GM12878 (cell line): Measurements from ENCODE around the gene THBS3. TPM values are rescaled to one million over a fixed set of nuclear protein-coding genes. Genes with fewer than 3 reads are reported as not detected.

ENCODE experiments used
- BMI1 ChIP-seq: fragments of 450-650 bp; IDR thresholded peaks from 2 replicates; pipeline ENCODE4 v1.6.1; 2016; ENCODE audit warnings: mild to moderate bottlenecking, moderate library complexity, borderline replicate concordance
- CBX3 ChIP-seq: fragments of 200-600 bp; sonication (generic); IDR thresholded peaks from 2 replicates; pipeline ENCODE4 v1.6.1; 2016; ENCODE audit warnings: low read depth, borderline replicate concordance
- ETV6 ChIP-seq, 2 experiments: fragments of 450-650 bp in 1 of 2; IDR thresholded peaks in 1 of 2; conservative IDR thresholded peaks in 1 of 2; 2 replicates each; pipeline ENCODE4 v1.6.1; 2014; ENCODE audit warnings: antibody characterized with exemption in 1 of 2, borderline replicate concordance in 1 of 2, low read depth in 1 of 2, mild to moderate bottlenecking in 1 of 2, moderate library complexity in 1 of 2
- NFYA ChIP-seq: IDR thresholded peaks from 2 replicates; pipeline ENCODE4 v1.6.1; 2011; ENCODE audit warnings: low read depth, mild to moderate bottlenecking, low read length, improper control_type of control experiment, borderline replicate concordance
- POLR2AphosphoS5 ChIP-seq: IDR thresholded peaks from 2 replicates; pipeline ENCODE4 v1.6.1; 2011; ENCODE audit warnings: mild to moderate bottlenecking, low read length, inconsistent platforms
- RAD51 ChIP-seq: fragments of 450-650 bp; IDR thresholded peaks from 2 replicates; pipeline ENCODE4 v1.6.1; 2016; ENCODE audit warnings: moderate library complexity, mild to moderate bottlenecking, inconsistent platforms
- TAF1 ChIP-seq: IDR thresholded peaks from 2 replicates; pipeline ENCODE4 v1.6.1; 2011; ENCODE audit warnings: mild to moderate bottlenecking, low read depth, low read length, borderline replicate concordance
- polyA plus RNA-seq, 11 experiments: library from polyadenylated mRNA; depleted of rRNA in 4 of 11; unstranded in 6 of 11; stranded (reverse) in 5 of 11; fragments of >200 nt; fragmentation: Nextera tagmentation in 4 of 11; fragmentation: Illumina TruSeq in 1 of 11; extraction: Ambion mirVana in 4 of 11; extraction: Trizol in 1 of 11; gene quantifications; 1 replicate in 1 of 11; 2 replicates in 10 of 11; pipeline versions ENCODE4 v1.2.1 to v1.2.3, GENCODE V29; 2011 to 2016; ENCODE audit warnings: inconsistent platforms in 2 of 11, missing spikeins in 2 of 11, low read depth in 1 of 11
- total RNA-seq, 4 experiments: library from RNA; depleted of rRNA in 3 of 4; stranded (reverse); fragments of >200 nt in 3 of 4; fragmentation: Illumina TruSeq in 1 of 4; extraction: Trizol in 1 of 4; gene quantifications; 2 replicates each; pipeline versions ENCODE4 v1.2.1 to v1.2.3, GENCODE V29; 2013 to 2021
- TF ChIP-seq, protein P1 (sequence below): fragments of 450-650 bp; conservative IDR thresholded peaks from 2 replicates; pipeline ENCODE4 v1.6.1; 2017; ENCODE audit warnings: mild to moderate bottlenecking, moderate library complexity
- TF ChIP-seq, protein P2 (sequence below): fragments of 450-650 bp; IDR thresholded peaks from 2 replicates; pipeline ENCODE4 v1.6.1; 2017; ENCODE audit warnings: mild to moderate bottlenecking, moderate library complexity
- TF ChIP-seq, protein P3 (sequence below): IDR thresholded peaks from 2 replicates; pipeline ENCODE4 v1.6.1; 2012; ENCODE audit warnings: low read length, inconsistent platforms

The THBS3 gene
- total and polyA plus RNA-seq, 10 of the 15 experiments (the other 5 are each of a cell fraction or from before 2014, with no cell fraction given), result 0.66 to 3.6 (median 2.0) TPM

DNA sequence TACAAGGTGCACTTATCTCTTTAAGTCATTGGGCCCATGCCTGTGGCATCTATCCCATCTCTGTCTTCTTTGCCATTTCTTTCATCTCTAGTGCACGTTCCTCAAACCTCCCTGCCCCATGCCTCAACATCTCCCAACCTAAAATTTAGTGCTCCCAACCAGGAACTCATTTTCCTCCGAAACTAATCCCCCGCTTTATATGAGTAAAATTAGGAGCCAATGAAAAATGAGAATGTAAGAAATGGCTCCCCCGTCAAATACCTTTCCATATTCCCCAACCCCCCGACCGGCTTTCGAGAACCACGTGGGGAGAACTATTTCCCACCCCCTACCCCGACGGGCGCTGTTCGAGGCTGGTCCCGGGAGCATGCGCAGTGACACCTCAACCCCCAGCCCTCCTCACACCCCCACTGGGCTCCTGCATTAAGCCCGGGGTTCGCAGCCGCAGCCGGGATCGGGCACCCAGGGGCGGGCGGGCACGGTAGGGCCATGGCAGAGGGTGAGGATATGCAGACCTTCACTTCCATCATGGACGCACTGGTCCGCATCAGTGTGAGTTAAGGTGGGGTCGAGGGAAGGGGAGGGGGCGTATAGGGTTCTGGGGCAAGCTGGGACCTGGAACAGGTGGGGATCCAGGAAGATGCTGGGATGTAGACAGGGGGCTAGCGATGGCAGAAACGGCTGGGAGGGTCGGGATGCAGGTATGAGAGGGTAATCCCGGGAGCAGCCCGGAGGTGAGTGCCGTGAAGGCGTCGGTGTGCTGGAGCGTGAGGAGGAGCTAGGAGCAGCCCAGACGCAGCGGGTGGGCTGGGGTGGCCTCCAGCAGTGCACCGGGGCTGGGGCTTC lies 34.0 kb downstream of the THBS3 start, which contains the start of gene TRIM46 (continued):
- TF ChIP-seq, protein P1, sequence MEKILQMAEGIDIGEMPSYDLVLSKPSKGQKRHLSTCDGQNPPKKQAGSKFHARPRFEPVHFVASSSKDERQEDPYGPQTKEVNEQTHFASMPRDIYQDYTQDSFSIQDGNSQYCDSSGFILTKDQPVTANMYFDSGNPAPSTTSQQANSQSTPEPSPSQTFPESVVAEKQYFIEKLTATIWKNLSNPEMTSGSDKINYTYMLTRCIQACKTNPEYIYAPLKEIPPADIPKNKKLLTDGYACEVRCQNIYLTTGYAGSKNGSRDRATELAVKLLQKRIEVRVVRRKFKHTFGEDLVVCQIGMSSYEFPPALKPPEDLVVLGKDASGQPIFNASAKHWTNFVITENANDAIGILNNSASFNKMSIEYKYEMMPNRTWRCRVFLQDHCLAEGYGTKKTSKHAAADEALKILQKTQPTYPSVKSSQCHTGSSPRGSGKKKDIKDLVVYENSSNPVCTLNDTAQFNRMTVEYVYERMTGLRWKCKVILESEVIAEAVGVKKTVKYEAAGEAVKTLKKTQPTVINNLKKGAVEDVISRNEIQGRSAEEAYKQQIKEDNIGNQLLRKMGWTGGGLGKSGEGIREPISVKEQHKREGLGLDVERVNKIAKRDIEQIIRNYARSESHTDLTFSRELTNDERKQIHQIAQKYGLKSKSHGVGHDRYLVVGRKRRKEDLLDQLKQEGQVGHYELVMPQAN, result 0 out of 2 replicates have a peak, but pooled peaks have one; percentile 4
- TF ChIP-seq CBX3 (no peak), BMI1 (no peak), TAF1 (no peak), RAD51 (peak; percentile 48; the same call in 1 of the 2 replicates), ETV6 (conservative IDR thresholded peaks at IDR 0.05 in 1 of 2, IDR thresholded peaks at IDR 0.05 in 1 of 2; ENCODE audit: borderline replicate concordance in 1 of 2, low read depth in 1 of 2) (no peak), POLR2AphosphoS5 (no peak), NFYA (no peak)
- TF ChIP-seq, protein P2, sequence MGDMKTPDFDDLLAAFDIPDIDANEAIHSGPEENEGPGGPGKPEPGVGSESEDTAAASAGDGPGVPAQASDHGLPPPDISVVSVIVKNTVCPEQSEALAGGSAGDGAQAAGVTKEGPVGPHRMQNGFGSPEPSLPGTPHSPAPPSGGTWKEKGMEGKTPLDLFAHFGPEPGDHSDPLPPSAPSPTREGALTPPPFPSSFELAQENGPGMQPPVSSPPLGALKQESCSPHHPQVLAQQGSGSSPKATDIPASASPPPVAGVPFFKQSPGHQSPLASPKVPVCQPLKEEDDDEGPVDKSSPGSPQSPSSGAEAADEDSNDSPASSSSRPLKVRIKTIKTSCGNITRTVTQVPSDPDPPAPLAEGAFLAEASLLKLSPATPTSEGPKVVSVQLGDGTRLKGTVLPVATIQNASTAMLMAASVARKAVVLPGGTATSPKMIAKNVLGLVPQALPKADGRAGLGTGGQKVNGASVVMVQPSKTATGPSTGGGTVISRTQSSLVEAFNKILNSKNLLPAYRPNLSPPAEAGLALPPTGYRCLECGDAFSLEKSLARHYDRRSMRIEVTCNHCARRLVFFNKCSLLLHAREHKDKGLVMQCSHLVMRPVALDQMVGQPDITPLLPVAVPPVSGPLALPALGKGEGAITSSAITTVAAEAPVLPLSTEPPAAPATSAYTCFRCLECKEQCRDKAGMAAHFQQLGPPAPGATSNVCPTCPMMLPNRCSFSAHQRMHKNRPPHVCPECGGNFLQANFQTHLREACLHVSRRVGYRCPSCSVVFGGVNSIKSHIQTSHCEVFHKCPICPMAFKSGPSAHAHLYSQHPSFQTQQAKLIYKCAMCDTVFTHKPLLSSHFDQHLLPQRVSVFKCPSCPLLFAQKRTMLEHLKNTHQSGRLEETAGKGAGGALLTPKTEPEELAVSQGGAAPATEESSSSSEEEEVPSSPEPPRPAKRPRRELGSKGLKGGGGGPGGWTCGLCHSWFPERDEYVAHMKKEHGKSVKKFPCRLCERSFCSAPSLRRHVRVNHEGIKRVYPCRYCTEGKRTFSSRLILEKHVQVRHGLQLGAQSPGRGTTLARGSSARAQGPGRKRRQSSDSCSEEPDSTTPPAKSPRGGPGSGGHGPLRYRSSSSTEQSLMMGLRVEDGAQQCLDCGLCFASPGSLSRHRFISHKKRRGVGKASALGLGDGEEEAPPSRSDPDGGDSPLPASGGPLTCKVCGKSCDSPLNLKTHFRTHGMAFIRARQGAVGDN, result no peak
- TF ChIP-seq, protein P3, sequence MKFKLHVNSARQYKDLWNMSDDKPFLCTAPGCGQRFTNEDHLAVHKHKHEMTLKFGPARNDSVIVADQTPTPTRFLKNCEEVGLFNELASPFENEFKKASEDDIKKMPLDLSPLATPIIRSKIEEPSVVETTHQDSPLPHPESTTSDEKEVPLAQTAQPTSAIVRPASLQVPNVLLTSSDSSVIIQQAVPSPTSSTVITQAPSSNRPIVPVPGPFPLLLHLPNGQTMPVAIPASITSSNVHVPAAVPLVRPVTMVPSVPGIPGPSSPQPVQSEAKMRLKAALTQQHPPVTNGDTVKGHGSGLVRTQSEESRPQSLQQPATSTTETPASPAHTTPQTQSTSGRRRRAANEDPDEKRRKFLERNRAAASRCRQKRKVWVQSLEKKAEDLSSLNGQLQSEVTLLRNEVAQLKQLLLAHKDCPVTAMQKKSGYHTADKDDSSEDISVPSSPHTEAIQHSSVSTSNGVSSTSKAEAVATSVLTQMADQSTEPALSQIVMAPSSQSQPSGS, result no peak
